DND-41 (cell line): Measurements from ENCODE around the gene PICK1.

Experiments
- ATAC-seq: fragments of 200-7000 bp; cut with Tn5 transposase; 3 replicates; pipeline ENCODE4 v1.9.1; 2021; ENCODE audit warnings: low read depth; ENCODE audit not compliant: insufficient read depth
- DNase-seq: peaks from one replicate; pipeline ENCODE4 v3.0.0-alpha.2; 2020
- H2AFZ ChIP-seq: 2 replicates; pipeline ENCODE4 v1.6.0; 2012; ENCODE audit warnings: low read depth, low read length
- H3K27ac ChIP-seq: 2 replicates; pipeline ENCODE4 v1.5.1; 2012; ENCODE audit warnings: low read length, inconsistent platforms
- H3K27me3 ChIP-seq: fragments of 200-600 bp; sonication (generic); 2 replicates; pipeline ENCODE4 v1.6.0; 2012; ENCODE audit warnings: low read length, mild to moderate bottlenecking, inconsistent platforms; ENCODE audit not compliant: insufficient read depth, poor library complexity
- H3K36me3 ChIP-seq: 2 replicates; pipeline ENCODE4 v1.5.1; 2012; ENCODE audit warnings: low read length, inconsistent platforms; ENCODE audit not compliant: insufficient read depth
- H3K4me1 ChIP-seq: 2 replicates; pipeline ENCODE4 v1.5.1; 2012; ENCODE audit warnings: mild to moderate bottlenecking, low read length; ENCODE audit not compliant: insufficient read depth
- H3K4me2 ChIP-seq: 2 replicates; pipeline ENCODE4 v1.6.0; 2012; ENCODE audit warnings: mild to moderate bottlenecking, moderate library complexity, low read length, inconsistent platforms; ENCODE audit not compliant: insufficient read depth
- H3K4me3 ChIP-seq, 2 experiments: fragments of 200-600 bp in 1 of 2; shearing (Covaris generic) in 1 of 2; 2 replicates each; pipeline ENCODE4 v1.5.1; 2012 to 2016; ENCODE audit warnings: inconsistent platforms in 2 of 2, low read length in 2 of 2, mild to moderate bottlenecking in 2 of 2, low read depth in 1 of 2, moderate library complexity in 1 of 2
- H3K79me2 ChIP-seq: 2 replicates; pipeline ENCODE4 v1.6.0; 2012; ENCODE audit warnings: low read length, inconsistent platforms; ENCODE audit not compliant: insufficient read depth
- H3K9ac ChIP-seq: 2 replicates; pipeline ENCODE4 v1.6.0; 2012; ENCODE audit warnings: low read depth, mild to moderate bottlenecking, inconsistent platforms, low read length, moderate library complexity
- H3K9me3 ChIP-seq: 2 replicates; pipeline ENCODE4 v1.5.1; 2012; ENCODE audit warnings: low read length, moderate library complexity, mild to moderate bottlenecking, inconsistent platforms; ENCODE audit not compliant: insufficient read depth, severe bottlenecking
- H4K20me1 ChIP-seq: 2 replicates; pipeline ENCODE4 v1.6.0; 2012; ENCODE audit warnings: low read length; ENCODE audit not compliant: insufficient read depth
- CTCF ChIP-seq: IDR thresholded peaks from 2 replicates; pipeline ENCODE4 v1.5.1; 2012; ENCODE audit warnings: borderline replicate concordance, low read length, moderate library complexity, mild to moderate bottlenecking; ENCODE audit not compliant: poor library complexity, severe bottlenecking; ENCODE audit errors: extremely low read depth
- EZH2 ChIP-seq: IDR thresholded peaks from 3 replicates; pipeline ENCODE4 v1.6.1; 2012; ENCODE audit warnings: borderline replicate concordance, low read depth, mild to moderate bottlenecking, moderate library complexity, low read length, inconsistent platforms; ENCODE audit not compliant: severe bottlenecking

The PICK1 gene

DNA sequence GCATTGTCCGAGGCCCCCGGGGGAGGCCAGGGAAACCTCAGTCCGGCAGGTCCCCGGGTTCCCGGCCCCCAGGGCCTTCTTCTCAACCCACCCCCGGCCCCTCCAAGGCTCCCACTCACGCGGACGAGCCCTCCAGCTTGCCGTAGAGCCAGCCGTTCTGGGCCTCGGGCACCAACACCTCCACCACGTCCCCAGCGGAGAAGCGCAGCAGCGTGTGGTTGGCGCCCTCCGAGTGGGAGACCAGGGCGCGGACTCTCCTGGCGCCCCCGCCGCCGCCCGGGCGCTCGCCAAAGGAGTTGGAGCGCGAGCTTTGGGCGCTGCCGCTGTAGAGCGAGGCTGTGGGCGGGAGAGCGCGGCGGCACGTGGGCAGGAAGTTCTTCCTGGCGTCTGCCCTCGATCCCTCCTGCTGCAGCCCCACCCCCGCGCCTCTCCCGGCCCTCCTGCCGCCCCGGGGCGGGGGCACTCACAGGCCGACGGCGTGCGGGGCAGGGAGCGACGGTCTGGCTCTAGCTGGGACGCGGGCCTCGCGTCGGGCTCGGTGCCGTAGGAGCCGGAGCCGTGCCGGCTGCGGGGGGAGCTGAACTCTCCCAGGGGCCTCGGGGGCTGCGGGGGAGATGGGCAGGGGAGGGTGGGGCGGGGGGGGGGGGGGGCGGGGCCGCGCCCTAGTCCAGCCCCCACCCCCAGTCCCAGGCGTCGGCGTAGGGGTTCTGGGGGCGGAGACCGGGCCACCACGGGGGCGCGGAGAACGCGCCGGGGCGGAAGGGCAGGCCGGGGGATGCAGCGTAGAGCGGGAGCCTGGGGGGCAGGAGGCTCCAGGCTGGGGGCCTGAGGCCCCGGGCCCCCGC lies 31.6 kb downstream of the PICK1 start:
- Histone ChIP-seq H2AFZ (no peak overlapping the region), H3K4me2 (no peak overlapping the region), H3K79me2 (no peaks in the 10 kb centered on the region), H3K27ac (no peak overlapping the region), H3K9me3 (no peaks in the 10 kb centered on the region), H3K9ac (no peak overlapping the region), H3K36me3 (no peaks in the 10 kb centered on the region), H3K27me3 (no peaks in the 10 kb centered on the region), H4K20me1 (no peaks in the 10 kb centered on the region), H3K4me1 (no peaks in the 10 kb centered on the region), H3K4me3 (no peak overlapping the region)
- ATAC-seq (no peak), DNase-seq (no peak)
- TF ChIP-seq CTCF (no peak), EZH2 (no peak)

DNA sequence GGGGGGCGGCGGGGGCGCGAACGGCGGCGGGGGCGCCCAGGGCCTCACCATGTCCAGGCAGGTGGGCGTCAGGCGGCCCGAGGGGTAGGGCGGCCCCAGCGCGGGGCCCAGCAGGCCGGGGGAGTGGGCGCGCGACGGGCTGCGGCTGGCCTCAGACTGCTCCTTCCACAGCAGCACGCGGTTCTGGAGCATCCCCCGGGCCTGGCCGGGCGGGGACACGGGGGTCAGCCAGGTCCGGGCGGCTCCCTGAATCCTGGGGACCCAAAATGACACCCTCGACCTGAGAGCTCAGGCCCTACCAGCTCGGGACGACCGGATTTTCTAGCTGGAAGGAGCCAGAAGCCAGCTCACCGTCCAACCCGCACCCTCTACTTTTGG lies 32.3 kb downstream of the PICK1 start:
- no peak overlapping the region for H3K4me2 ChIP-seq
- TF ChIP-seq EZH2 (no peak), CTCF (no peak)
- no peaks in the 10 kb centered on the region for H3K27me3 ChIP-seq
- H3K79me2 ChIP-seq = no peaks in the 10 kb centered on the region
- ATAC-seq (no peak), DNase-seq (no peak)
- H4K20me1 ChIP-seq = no peaks in the 10 kb centered on the region
- H3K27ac ChIP-seq = no peak overlapping the region
- no peaks in the 10 kb centered on the region for H3K4me1 ChIP-seq
- no peak overlapping the region for H2AFZ ChIP-seq
- no peaks in the 10 kb centered on the region for H3K9me3 ChIP-seq
- H3K9ac ChIP-seq = no peak overlapping the region
- H3K36me3 ChIP-seq = no peaks in the 10 kb centered on the region
- H3K4me3 ChIP-seq = no peak overlapping the region

DNA sequence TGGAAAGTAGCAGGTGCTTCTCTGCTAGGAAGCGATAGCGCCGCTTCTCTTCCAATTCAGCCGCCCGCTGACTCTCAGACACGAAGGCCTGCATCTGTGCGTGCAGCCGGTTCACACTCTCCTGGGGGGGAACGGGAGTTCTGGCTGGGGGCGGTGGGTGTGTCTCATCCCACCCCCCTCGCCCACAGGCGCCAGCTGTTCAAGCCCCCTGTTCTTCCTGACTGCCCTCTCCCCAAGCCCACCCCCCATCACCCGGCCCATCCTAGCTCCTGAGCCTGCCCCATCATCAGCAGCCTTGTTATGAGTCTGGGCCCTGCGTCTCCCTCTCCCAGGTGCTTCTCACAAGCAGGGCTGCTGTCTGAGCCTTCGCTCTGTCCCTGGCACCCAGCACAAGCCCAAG lies 39.9 kb downstream of the PICK1 start:
- H2AFZ ChIP-seq = no peak overlapping the region
- H3K4me3 ChIP-seq = no peak overlapping the region
- H3K9ac ChIP-seq = no peak overlapping the region
- DNase-seq (no peak), ATAC-seq (no peak)
- H3K4me2 ChIP-seq = no peak overlapping the region
- no peak overlapping the region for H3K27ac ChIP-seq
- no peaks in the 10 kb centered on the region for H3K36me3 ChIP-seq
- H3K9me3 ChIP-seq = no peaks in the 10 kb centered on the region
- H3K4me1 ChIP-seq = no peaks in the 10 kb centered on the region
- H4K20me1 ChIP-seq = no peaks in the 10 kb centered on the region
- no peaks in the 10 kb centered on the region for H3K27me3 ChIP-seq
- no peak for TF ChIP-seq EZH2
- no peak for TF ChIP-seq CTCF
- no peaks in the 10 kb centered on the region for H3K79me2 ChIP-seq
